NB4 (cell line): ENCODE data around the gene MICAL2.

Experiments
- DNase-seq: peaks from one replicate; pipeline ENCODE4 v3.0.0; 2010; ENCODE audit warnings: low read depth
- H3K4me3 ChIP-seq: one replicate; pipeline ENCODE4 v1.5.1; 2011; ENCODE audit warnings: mild to moderate bottlenecking, low read depth, low read length, moderate library complexity
- CTCF ChIP-seq: IDR thresholded peaks from one replicate; pipeline ENCODE4 v1.5.1; 2012; ENCODE audit warnings: low read depth, low read length
- MAX ChIP-seq: IDR thresholded peaks from 2 replicates; pipeline ENCODE4 v1.6.1; 2011; ENCODE audit warnings: low read depth, low read length
- MYC ChIP-seq: IDR thresholded peaks from 2 replicates; pipeline ENCODE4 v1.6.1; 2011; ENCODE audit warnings: low read depth, low read length
- POLR2A ChIP-seq: IDR thresholded peaks from 2 replicates; pipeline ENCODE4 v1.6.1; 2011; ENCODE audit warnings: mild to moderate bottlenecking; ENCODE audit not compliant: insufficient read length; ENCODE audit errors: extremely low read depth

The MICAL2 gene

GRCh38 chr11:12263141-12263693 lies 152.8 kb downstream of the MICAL2 start:
- no peak for TF ChIP-seq MAX
- TF ChIP-seq CTCF, result no peak
- no peak for TF ChIP-seq POLR2A
- no peak for TF ChIP-seq MYC
- no peak for DNase-seq
- no peak overlapping the region for H3K4me3 ChIP-seq

- no peak for DNase-seq
- TF ChIP-seq POLR2A (no peak), MAX (no peak), MYC (no peak), CTCF (no peak)
- H3K4me3 ChIP-seq, result no peak overlapping the region
These were observed 154.0 kb downstream of the MICAL2 start for GRCh38 chr11:12264361-12264760.

- DNase-seq, result no peak
- no peak overlapping the region for H3K4me3 ChIP-seq
- TF ChIP-seq MAX (no peak), MYC (no peak), CTCF (no peak), POLR2A (no peak)
These were observed 155.7 kb downstream of the MICAL2 start for GRCh38 chr11:12266132-12266531.

GRCh38 chr11:12266943-12267342 lies 156.6 kb downstream of the MICAL2 start:
- no peak overlapping the region for H3K4me3 ChIP-seq
- DNase-seq, result no peak
- no peak for TF ChIP-seq MYC
- TF ChIP-seq CTCF, result no peak
- no peak for TF ChIP-seq POLR2A
- no peak for TF ChIP-seq MAX

GRCh38 chr11:12267921-12268320 lies 157.5 kb downstream of the MICAL2 start:
- no peak for DNase-seq
- TF ChIP-seq MAX (no peak), POLR2A (no peak), CTCF (no peak), MYC (no peak)
- no peak overlapping the region for H3K4me3 ChIP-seq

GRCh38 chr11:12269104-12269441 lies 158.7 kb downstream of the MICAL2 start:
- TF ChIP-seq CTCF (no peak), MYC (no peak), POLR2A (no peak), MAX (no peak)
- no peak for DNase-seq
- no peak overlapping the region for H3K4me3 ChIP-seq
